GM21619 (cell line): ENCODE measurements around the gene ADRB2.
A peak's percentile ranks its signal among the peaks of the same experiment; 100 is the strongest.

Experiments used
- ATAC-seq: cut with Tn5 transposase; IDR thresholded peaks from one replicate; pipeline ENCODE4 v1.9.1; 2021; ENCODE audit not compliant: unreplicated experiment

The ADRB2 gene

GRCh38 chr5:148805326-148806290 lies 20.8 kb upstream of the ADRB2 start:
- ATAC-seq: peak; percentile 37

DNA sequence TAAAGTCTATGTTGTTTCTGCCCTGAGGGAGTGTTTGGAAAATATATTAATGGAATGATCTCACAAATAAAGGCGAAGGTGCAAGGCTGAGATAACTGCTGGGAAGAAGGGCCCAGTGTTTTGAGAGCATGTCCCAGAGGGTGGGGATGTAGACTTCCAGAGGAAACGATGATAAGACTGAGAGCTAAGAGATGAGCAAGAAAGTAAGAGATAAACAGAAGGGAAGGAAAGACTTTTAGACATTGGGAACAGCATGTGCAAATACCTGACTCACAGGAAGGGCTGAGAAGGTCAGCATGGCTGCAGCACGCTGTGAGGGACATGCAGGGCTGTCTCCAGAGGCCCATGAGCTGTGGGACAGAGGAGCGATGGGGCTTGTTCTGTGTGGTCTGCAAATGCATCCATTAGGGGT lies 19.9 kb upstream of the ADRB2 start:
- ATAC-seq: no peak

GRCh38 chr5:148807851-148808250 lies 18.6 kb upstream of the ADRB2 start:
- ATAC-seq: no peak

GRCh38 chr5:148808864-148809642 lies 17.4 kb upstream of the ADRB2 start:
- ATAC-seq: peak; percentile 56

GRCh38 chr5:148809781-148810524 lies 16.5 kb upstream of the ADRB2 start:
- ATAC-seq: no peak

DNA sequence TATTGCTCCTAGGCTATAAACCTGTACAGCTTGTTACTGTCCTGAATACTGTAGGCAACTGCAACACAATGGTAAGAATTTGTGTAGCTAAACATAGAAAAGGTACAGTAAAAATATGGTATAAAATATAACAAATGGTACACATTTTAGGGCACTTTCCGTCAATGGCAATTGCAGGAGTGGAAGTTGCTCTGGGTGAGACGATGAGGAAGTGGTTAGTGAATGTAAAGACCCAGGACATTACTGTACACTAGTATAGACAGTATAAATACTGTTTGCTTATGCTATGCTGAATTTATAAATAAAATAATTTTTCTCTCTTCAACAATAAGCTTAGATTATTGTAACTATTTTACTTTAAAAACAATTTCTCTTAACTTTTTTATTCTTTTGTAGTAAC lies 15.6 kb upstream of the ADRB2 start:
- ATAC-seq: no peak

- no peak for ATAC-seq
Observed at GRCh38 chr5:148811756-148812155, 14.7 kb upstream of the ADRB2 start.

GRCh38 chr5:148815086-148815485 lies 11.3 kb upstream of the ADRB2 start:
- ATAC-seq: no peak

DNA sequence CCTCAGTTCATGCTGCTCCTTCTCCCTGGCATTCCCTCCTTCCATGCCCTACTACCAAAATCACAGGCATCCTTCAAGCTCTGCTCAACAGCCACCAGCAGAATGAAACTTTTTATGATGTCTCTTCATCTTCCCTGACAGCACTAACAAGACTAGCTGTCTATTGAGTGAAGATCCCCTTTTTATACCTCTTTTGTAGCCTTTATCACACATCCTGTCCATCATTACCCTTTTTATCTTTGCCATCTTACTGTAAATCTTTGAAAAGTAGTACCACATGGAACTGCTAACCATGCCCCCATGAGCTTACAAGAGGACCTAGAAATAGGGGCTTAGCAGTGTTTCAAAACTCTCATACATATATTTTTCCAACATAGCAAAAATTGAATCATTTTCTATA lies 10.8 kb upstream of the ADRB2 start:
- no peak for ATAC-seq

DNA sequence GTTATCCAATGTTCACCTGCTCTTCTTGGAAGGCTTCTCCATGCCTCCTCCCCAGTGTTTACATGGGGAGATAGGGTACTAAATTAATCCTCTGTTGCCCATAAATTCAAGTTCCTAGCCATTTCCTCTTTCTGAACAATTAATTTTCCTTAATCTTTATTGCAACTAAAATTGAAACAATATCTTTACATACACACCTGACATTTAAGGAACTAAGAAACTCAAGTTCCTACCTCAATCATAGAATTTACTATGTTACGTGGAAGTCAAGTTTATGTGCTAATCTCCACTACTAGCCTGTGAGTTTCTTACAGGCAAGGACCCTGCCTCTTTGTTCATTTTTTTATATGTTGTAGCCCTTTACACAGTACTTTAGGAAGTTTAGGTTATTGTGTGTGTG lies 10.1 kb upstream of the ADRB2 start:
- no peak for ATAC-seq

DNA sequence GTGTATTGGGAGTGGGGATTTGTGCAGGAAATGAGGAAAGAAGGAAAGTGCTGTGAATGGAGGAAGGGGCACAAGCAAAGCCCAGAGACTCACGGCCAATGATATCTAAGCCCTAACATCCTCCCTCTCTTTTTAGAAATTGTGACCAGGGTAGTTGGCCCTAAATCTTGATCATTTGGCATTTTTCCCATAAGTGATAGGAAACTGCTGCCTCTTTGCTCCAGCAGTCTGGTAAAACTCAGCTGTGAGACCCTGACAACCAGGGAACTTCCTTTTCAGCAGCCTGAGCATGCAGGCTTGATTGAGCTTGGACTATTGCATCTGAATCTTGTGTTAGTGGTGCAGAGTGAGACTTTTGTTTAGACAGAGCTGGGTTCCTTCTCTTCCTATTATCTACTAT lies 9.6 kb upstream of the ADRB2 start:
- ATAC-seq: no peak

- no peak for ATAC-seq
Observed at GRCh38 chr5:148817606-148818005, 8.8 kb upstream of the ADRB2 start.

DNA sequence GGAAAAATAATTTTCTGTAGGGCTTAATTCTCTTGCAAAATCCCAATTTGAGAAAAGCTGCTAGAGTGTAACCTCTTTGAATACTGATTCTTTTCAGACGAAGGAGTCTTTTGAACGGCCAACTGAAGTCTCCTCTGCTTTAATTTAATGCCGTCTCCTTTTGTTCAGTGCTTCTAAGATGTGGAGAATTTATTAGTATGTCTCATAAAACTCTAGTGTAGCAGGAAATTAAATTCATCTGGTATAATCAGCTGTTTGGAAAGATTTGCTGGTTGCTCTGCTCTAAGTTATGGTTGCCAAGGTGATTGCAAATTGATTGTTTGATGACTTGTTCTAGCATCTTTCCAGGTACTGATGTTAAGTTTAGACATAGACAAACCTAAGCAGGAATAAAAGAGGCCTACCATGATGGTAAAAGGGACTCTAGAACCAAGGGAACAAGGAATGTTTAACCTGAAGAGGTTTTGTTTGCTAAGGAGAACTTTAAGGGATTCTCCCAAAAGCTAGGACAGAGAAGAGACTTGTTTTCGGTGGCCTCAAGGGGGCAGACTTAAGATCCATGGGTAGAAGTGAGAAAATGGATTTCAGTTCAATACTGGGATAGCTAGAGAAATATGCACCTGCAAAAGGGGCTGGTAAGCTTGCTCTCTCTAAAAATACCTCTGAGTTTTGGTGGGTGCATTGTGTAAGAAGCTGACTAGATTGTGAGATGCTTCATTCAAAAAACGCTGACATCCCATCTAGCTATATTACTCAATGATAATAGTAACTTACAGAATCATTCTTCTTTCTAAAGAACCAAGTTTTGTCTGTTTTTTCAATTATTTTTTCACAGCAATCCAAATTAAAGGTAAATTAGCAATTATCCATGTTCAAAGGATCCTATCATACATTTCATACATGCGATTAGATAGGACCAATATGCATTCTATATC lies 5.7 kb upstream of the ADRB2 start:
- no peak for ATAC-seq

GRCh38 chr5:148823871-148824270 lies 2.5 kb upstream of the ADRB2 start:
- ATAC-seq: no peak

- peak; percentile 9 for ATAC-seq
Observed at GRCh38 chr5:148825716-148826052, 727 bp upstream of the ADRB2 start.

DNA sequence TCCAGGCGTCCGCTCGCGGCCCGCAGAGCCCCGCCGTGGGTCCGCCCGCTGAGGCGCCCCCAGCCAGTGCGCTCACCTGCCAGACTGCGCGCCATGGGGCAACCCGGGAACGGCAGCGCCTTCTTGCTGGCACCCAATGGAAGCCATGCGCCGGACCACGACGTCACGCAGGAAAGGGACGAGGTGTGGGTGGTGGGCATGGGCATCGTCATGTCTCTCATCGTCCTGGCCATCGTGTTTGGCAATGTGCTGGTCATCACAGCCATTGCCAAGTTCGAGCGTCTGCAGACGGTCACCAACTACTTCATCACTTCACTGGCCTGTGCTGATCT lies 294 bp downstream of the ADRB2 start:
- ATAC-seq: no peak

GRCh38 chr5:148827723-148828122 lies 1.3 kb downstream of the ADRB2 start:
- no peak for ATAC-seq

DNA sequence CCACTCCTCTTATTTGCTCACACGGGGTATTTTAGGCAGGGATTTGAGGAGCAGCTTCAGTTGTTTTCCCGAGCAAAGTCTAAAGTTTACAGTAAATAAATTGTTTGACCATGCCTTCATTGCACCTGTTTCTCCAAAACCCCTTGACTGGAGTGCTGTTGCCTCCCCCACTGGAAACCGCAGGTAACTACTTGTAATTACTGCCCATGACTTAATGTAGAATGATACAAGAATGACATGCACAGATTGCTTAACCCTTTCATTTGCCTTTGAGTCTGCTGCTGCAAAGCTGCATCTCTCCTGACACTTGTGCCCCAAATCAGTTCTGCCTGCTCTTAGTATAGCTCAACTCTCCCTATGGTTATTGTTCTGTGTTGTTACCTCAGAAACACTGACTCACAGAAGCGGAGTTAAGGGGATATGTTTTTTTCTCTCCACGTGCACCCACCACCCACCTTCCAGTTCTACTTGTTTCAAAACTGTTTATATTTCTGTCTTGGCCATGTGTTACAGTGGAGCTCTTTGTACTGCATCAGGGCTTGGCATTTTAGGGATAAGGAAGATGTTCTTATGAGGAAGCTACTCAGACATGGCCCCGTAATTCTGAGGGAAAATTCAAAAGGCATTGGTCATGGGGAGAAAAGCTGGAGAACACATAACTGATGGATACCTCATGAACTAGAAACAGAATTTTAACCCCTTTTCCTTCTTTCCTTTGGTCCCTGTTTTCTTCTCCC lies 2.3 kb downstream of the ADRB2 start:
- no peak for ATAC-seq

DNA sequence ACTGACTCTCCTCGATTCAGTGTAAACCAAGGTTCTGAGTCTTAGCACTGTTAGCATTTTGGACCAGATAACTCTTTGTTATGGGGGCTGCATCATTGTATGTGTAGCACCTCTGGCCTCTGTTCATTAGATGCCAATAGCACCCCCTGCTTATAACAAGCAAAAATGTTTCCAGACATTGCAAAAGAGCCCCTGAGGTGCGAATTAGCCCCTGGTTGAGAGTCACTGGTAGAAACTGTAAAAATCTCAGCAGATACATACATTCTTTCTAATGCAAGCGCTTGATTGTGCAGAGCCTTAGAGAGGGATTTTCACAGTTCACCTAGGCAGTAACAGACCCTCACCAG lies 2.8 kb downstream of the ADRB2 start:
- no peak for ATAC-seq

DNA sequence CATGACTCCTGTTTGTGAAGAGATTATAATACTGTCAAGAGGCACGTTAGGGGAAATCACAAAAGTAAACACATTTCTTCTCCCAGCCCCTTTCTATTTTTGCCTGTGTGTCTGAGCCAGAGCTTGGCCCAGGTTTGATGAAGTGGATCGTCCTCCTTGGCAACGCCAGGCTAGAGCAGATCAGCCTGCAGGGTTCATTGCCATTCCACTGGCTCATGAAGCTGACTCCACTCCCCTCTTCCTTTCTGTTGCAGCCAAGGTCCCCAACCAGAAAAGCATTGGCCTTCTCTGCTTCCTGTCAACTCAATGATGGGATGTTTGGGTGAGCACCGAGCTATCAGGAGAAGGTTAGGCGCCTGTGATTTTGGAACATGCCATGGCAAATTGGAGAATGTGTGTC lies 3.3 kb downstream of the ADRB2 start:
- ATAC-seq: no peak
